ENCODE results near the gene C20orf204.
A peak's percentile ranks its signal among the peaks of the same experiment; 100 is the strongest.

C20orf204 gene

DNA sequence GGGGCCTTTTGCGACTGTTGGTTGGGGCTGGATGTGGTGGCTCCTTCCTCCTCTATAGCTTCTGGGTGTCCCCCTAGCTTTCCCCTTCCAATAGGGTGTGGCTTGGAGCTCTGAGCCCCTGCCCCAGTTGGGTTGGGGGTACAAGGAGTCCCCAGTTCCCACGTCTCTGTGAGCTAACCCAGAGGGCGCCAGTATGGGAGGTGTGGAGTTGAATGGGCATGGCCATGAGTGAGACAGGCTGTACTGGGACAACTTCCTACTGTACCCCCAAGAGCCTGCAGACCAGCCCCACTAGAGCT, 1.2 kb downstream of the C20orf204 start:
- TF ChIP-seq, protein P1, sequence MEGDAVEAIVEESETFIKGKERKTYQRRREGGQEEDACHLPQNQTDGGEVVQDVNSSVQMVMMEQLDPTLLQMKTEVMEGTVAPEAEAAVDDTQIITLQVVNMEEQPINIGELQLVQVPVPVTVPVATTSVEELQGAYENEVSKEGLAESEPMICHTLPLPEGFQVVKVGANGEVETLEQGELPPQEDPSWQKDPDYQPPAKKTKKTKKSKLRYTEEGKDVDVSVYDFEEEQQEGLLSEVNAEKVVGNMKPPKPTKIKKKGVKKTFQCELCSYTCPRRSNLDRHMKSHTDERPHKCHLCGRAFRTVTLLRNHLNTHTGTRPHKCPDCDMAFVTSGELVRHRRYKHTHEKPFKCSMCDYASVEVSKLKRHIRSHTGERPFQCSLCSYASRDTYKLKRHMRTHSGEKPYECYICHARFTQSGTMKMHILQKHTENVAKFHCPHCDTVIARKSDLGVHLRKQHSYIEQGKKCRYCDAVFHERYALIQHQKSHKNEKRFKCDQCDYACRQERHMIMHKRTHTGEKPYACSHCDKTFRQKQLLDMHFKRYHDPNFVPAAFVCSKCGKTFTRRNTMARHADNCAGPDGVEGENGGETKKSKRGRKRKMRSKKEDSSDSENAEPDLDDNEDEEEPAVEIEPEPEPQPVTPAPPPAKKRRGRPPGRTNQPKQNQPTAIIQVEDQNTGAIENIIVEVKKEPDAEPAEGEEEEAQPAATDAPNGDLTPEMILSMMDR (IDR thresholded peaks at IDR 0.05; ENCODE audit: extremely low read depth, missing control alignments) = no peak
- DNase-seq (ENCODE audit: low spot score) = no peak

DNA sequence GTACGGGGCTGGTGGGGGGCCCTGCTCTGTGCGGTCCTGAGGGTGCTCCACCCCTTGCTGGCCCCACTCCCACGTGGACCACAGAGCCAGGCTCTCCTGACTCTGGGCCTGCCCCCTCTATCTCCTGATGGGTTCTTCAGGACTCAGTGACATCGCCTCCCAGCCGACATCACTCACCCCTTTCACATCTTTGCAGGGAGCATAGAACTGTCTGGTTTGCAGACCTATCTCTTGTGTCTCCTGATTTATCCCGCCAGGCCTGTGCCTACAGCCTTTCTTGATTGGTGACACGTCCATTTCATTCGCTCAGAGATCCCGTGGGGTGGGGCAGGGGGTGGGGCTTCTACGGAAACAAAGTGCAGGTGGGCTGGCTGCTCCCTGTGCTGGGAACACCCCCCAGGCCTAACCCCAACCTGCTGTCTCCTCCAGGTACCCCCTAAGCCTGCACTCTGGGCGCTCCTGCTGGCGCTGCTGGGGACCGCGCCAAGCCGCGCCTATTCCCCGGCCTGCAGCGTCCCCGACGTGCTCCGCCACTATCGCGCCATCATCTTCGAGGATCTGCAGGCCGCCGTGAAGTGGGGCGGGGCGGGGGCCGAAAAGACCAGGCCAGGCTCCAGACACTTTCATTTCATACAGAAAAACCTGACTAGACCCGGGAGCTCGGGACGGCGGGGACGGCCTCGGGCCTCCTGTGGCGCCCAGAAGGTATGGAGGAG, 1.7 kb downstream of the C20orf204 start:
- peak; percentile 76 for DNase-seq (ENCODE audit: low spot score)

DNA sequence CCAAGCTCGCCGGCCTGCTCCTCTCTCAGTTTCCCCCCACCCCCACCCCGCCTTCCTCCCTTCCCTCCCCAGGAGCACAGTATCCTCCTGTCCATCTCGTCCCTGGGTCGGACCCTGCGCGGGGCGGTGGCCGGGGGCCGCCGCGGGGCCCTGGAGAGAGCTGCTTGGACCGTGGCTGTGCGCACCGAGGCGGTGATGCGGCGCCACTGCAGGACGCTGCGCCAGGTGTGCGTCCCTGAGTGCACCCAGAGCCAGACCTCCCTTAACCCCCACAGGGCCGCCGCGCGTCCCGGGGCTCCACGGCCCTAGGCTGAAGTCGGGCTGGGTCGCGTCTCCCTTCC, 2.2 kb downstream of the C20orf204 start:
- DNase-seq (ENCODE audit: low spot score) = no peak
- TF ChIP-seq, protein P1 (IDR thresholded peaks at IDR 0.05; ENCODE audit: extremely low read depth, missing control alignments) = no peak

More for the DNA sequence above, 1.7 kb downstream of the C20orf204 start:
- TF ChIP-seq, protein P1 (IDR thresholded peaks at IDR 0.05; ENCODE audit: extremely low read depth, missing control alignments) = no peak

DNA sequence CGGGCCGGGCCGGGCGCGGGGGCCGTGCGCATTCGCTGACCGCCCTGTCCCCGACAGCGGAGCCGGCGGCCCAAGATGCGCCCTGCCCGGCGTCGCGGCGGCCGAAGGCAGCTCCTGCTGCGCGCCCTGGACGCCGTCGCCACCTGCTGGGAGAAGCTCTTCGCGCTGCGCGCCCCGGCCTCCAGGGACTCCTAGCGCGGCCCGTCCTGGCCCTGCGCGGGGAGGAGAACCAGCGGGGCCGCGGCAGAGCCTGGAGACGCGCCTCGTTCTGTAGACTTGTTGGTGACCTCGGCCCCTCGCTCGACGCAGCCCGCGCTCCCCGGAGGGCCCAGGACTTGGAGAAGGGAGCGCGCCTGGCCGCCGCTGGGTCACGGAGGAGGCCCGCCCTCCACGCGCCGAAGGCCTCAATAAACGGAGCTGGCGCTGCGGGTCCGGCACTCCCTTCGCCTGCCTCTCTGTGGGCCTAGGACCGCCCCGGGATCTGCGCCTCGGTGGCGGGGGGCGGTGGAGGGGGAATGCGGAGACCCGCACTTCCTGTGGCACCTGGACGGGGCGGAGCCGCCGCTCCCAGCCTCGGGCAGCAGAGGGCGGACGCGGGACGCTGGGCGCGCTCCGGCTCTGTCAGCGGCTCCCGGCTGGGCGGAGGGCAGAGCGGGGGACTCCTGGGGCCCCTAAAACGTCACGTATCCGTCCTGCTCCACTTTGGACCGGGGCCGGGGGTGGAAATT, 2.7 kb downstream of the C20orf204 start:
- TF ChIP-seq, protein P1 (IDR thresholded peaks at IDR 0.05; ENCODE audit: extremely low read depth, missing control alignments) = peak; percentile 81
- peak; percentile 94 for DNase-seq (ENCODE audit: low spot score)

DNA sequence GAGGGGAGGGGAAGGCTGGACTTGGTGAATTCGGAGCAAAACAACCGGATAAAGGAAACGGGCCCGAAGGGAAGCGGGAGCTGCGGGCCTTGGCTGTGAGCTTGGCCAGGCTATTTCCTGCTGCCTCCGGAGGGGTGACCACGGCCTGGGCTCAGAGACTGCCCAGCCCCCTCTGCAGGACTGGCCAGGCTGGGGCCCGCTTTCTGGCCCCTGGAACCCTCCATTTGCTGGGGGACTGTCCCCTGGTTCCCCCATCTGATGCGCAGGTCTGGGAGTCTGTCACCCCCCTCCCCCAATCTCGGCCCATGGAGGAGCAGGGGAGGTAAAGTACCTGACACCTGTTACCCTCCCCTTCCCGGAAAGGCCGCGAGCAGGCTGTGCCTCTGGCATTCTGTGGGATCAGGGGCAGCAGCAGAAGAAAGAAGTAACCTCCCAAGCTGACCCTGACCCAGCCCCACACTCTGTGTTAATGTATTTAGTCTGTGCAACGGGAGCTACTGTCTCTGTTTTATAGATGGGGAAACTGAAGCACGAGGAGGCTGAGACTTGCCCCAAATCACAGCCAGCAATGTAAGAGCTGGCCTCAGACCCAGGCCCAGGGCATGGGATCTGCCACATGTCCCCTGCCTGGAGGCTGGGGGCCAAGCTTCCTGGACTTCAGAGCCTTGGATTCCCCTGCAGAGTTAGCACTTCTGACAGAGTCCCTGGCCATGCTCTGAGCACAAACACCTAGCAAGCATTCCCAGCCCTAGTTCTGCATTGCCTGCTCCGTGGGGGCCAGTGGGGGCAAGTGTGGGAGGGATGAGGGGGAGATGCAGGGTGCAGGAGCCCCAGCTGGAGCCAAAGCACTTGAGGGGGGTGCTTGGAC, 3.5 kb downstream of the C20orf204 start:
- no peak for DNase-seq (ENCODE audit: low spot score)
- TF ChIP-seq, protein P1 (IDR thresholded peaks at IDR 0.05; ENCODE audit: extremely low read depth, missing control alignments) = no peak

DNA sequence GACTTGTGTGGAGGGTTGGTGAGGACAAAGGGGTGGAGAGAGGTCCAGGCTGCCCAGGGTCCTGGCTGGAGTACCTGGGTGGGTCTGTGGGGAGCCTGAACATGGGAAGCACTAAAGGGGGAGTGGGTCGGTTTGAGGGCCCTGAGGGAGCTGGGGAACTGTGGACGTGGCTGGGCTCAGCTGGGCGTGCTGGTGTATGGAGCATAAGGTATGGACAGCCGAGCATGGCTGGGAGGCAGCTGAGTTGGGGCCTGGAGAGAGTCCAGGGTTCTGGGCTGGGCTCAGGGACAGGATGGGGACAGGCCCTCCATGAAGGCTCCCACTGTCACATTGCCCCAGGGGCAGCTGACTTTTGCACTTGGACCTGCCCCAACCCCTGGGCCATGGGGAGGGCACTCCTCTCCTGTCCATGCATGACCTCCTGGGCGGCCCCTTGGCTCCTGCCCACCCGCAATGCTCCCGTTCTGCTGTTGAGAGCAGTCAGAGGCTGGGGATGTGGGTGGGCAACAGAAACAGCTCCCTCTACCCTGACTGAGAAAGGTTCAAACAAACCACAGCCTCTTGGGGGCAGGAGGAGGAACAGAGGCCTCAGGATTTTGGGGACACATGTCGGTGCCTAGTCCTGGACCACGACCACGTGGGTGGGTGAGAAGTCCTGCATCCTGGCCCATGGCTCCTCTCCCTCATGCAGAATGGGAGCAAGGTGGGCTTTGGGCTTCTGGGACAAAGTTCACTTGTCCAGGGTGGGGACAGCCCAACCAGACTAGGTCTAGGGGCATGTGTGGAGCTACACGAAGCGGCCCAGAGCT, 4.5 kb downstream of the C20orf204 start:
- TF ChIP-seq, protein P1 (IDR thresholded peaks at IDR 0.05; ENCODE audit: extremely low read depth, missing control alignments) = no peak
- DNase-seq (ENCODE audit: low spot score) = no peak
